ENCODE results near the gene SEC31A.
"Not testable (repeated sequence)": the region's sequence is repeated elsewhere in the genome, so short reads cannot be mapped to it uniquely, and the experiment has no call there.

Gene SEC31A

GRCh38 chr4:82833696-82834313 lies 57.1 kb downstream of the SEC31A start:
- DNase-seq = no peak

- not testable (repeated sequence) for DNase-seq
Measured at GRCh38 chr4:82833060-82833459, 57.9 kb downstream of the SEC31A start.

- no peak for DNase-seq
Measured at GRCh38 chr4:82825425-82825824, 65.5 kb downstream of the SEC31A start.

- no peak for DNase-seq
Measured at GRCh38 chr4:82823062-82823461, 67.9 kb downstream of the SEC31A start.

- no peak for DNase-seq
Measured at GRCh38 chr4:82820689-82821088, 70.3 kb downstream of the SEC31A start.

- no peak for DNase-seq
Measured at GRCh38 chr4:82818664-82819662, 72.0 kb downstream of the SEC31A start.

- not testable (repeated sequence) for DNase-seq
Measured at GRCh38 chr4:82816874-82817273, 74.1 kb downstream of the SEC31A start.

GRCh38 chr4:82814034-82814433 lies 76.9 kb downstream of the SEC31A start:
- DNase-seq = no peak

GRCh38 chr4:82811838-82812341 lies 79.1 kb downstream of the SEC31A start:
- no peak for DNase-seq

- no peak for DNase-seq
Measured at GRCh38 chr4:82811392-82811791, 79.6 kb downstream of the SEC31A start.

GRCh38 chr4:82810176-82810575 lies 80.8 kb downstream of the SEC31A start:
- DNase-seq = no peak

- DNase-seq = no peak
Measured at GRCh38 chr4:82809619-82810018, 81.3 kb downstream of the SEC31A start.

GRCh38 chr4:82803746-82804145 lies 87.2 kb downstream of the SEC31A start:
- no peak for DNase-seq

GRCh38 chr4:82802911-82803310 lies 88.0 kb downstream of the SEC31A start:
- DNase-seq = no peak

- no peak for DNase-seq
Measured at GRCh38 chr4:82801910-82802521, 88.9 kb downstream of the SEC31A start.

GRCh38 chr4:82799006-82799881 lies 91.7 kb downstream of the SEC31A start:
- DNase-seq = no peak

- DNase-seq = no peak
Measured at GRCh38 chr4:82798168-82799005, 92.6 kb downstream of the SEC31A start, which contains the start of gene SCD5. Gene SCD5 (minus strand): TSS chr4:82798796. CDS start chr4:82798537, 259 bp downstream.

- DNase-seq = no peak
Measured at GRCh38 chr4:82797405-82798111, 93.4 kb downstream of the SEC31A start.

GRCh38 chr4:82797040-82797404 lies 93.9 kb downstream of the SEC31A start:
- no peak for DNase-seq

- DNase-seq = no peak
Measured at GRCh38 chr4:82792912-82793649, 97.9 kb downstream of the SEC31A start.
